Type B pancreatic cell (in vitro differentiated cells): ENCODE data around the gene UFD1. TPM values are rescaled to one million over a fixed set of nuclear protein-coding genes. Genes with fewer than 3 reads are reported as not detected.

ENCODE experiments used
- DNase-seq: peaks from one replicate; pipeline ENCODE4 v3.0.0; 2021; ENCODE audit warnings: mixed read lengths; ENCODE audit not compliant: unreplicated experiment; ENCODE audit errors: extremely low spot score
- H3K27ac Mint-ChIP-seq: 2 replicates; pipeline ENCODE4 v1.8.0; 2021; ENCODE audit warnings: mild to moderate bottlenecking, mixed read lengths
- H3K27me3 Mint-ChIP-seq: 2 replicates; pipeline ENCODE4 v1.8.0; 2021; ENCODE audit warnings: mixed read lengths
- H3K36me3 Mint-ChIP-seq: 2 replicates; pipeline ENCODE4 v1.8.0; 2021; ENCODE audit warnings: mixed read lengths
- H3K4me1 Mint-ChIP-seq: one replicate; pipeline ENCODE4 v1.8.0; 2021; ENCODE audit warnings: mixed read lengths; ENCODE audit not compliant: unreplicated experiment
- H3K4me3 Mint-ChIP-seq: 2 replicates; pipeline ENCODE4 v1.8.0; 2021; ENCODE audit warnings: mild to moderate bottlenecking, mixed read lengths
- H3K9me3 Mint-ChIP-seq: 2 replicates; pipeline ENCODE4 v1.8.0; 2021; ENCODE audit warnings: mixed read lengths
- CTCF ChIP-seq: fragments of 200-600 bp; sonication (generic); conservative IDR thresholded peaks from 2 replicates; pipeline ENCODE4 v1.5.0; 2021; ENCODE audit warnings: antibody characterized with exemption, mild to moderate bottlenecking
- total RNA-seq: library from RNA; stranded (reverse); gene quantifications from 2 replicates; pipeline ENCODE4 v1.2.1, GENCODE V29; 2021; ENCODE audit warnings: low replicate concordance

Gene UFD1
- total RNA-seq, 1 donor from 2014 or later: 52.4 TPM

- DNase-seq: no peak
- no peak for TF ChIP-seq CTCF
- Mint-ChIP-seq H3K27ac (no peak overlapping the region), H3K27me3 (peaks cover 44% of the 10 kb centered on the region), H3K4me1 (peaks cover 4% of the 10 kb centered on the region), H3K4me3 (peak overlapping the region; percentile 36), H3K9me3 (no peaks in the 10 kb centered on the region), H3K36me3 (no peaks in the 10 kb centered on the region)
Measured at GRCh38 chr22:19525666-19526065, 46.7 kb upstream of the UFD1 start.

DNA sequence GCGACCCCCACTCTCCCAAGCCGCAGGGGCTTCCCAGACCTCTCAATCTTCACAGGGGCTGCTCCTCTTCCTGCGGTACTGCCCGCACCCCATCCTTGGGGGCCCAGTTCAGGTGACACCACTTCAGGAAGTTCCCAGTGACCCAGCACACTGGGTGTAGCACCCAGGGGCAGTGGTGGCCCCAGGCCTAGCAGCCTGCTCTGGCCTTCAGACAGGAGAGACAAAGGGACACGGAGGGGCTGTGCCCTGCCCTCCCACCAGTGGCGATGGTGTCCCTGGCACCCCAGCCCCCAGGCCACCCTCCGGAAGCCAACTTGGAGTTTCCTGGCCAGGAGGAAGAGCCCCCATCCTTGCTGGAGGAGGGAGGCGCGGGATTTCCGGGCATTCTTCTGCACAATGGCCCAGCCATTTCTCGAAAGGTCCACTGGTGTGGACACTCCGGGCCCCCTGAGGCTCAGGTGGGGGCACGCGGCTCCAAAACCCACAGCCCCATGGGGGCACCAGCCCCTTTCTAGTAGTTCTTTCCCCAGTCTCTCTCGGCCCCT lies 46.2 kb upstream of the UFD1 start:
- DNase-seq: no peak
- no peak overlapping the region for H3K27ac Mint-ChIP-seq
- TF ChIP-seq CTCF: no peak
- peaks cover 44% of the 10 kb centered on the region for H3K27me3 Mint-ChIP-seq
- peak overlapping the region; percentile 82 for H3K4me3 Mint-ChIP-seq
- no peaks in the 10 kb centered on the region for H3K36me3 Mint-ChIP-seq
- no peaks in the 10 kb centered on the region for H3K9me3 Mint-ChIP-seq
- peaks cover 4% of the 10 kb centered on the region for H3K4me1 Mint-ChIP-seq

GRCh38 chr22:19524170-19525115 lies 45.5 kb upstream of the UFD1 start, which contains the start of gene CLDN5:
CLDN5 (minus strand) TSS chr22:19524410; CDS start chr22:19524255, 155 bp downstream.
- no peak for TF ChIP-seq CTCF
- Mint-ChIP-seq H3K36me3 (no peaks in the 10 kb centered on the region), H3K27me3 (peaks cover 44% of the 10 kb centered on the region), H3K4me3 (peak within 1 kb of the TSS; percentile 83), H3K27ac (no peak within 1 kb of the TSS), H3K9me3 (no peaks in the 10 kb centered on the region), H3K4me1 (peaks cover 4% of the 10 kb centered on the region)
- DNase-seq: peak; percentile 69

- no peak overlapping the region for H3K27ac Mint-ChIP-seq
- peaks cover 44% of the 10 kb centered on the region for H3K27me3 Mint-ChIP-seq
- no peaks in the 10 kb centered on the region for H3K9me3 Mint-ChIP-seq
- peak overlapping the region; percentile 83 for H3K4me3 Mint-ChIP-seq
- DNase-seq: peak; percentile 70
- peak; percentile 30 for TF ChIP-seq CTCF
- H3K4me1 Mint-ChIP-seq: peaks cover 4% of the 10 kb centered on the region
- H3K36me3 Mint-ChIP-seq: no peaks in the 10 kb centered on the region
Measured at GRCh38 chr22:19523240-19524169, 44.5 kb upstream of the UFD1 start.

DNA sequence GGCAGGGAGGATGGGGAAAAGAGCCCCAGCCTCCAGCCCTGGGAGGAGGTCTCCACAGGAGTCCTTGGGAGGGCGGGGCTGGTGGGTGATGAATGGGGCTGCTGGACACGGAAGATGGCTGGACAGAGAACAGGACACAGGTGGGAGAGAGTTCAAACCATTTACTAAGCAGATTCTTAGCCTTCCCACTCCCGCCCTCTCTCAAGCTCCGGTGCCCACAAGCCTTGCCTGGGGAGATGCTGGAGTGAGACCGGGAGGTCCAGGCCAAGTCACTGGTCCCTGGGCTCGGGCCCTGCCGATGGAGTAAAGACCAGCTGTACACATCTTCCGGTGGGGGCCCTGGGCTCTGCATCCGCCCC lies 43.9 kb upstream of the UFD1 start:
- peak overlapping the region; percentile 83 for H3K4me3 Mint-ChIP-seq

More for the DNA sequence above, 43.9 kb upstream of the UFD1 start:
- Mint-ChIP-seq H3K27ac (no peak overlapping the region), H3K9me3 (no peaks in the 10 kb centered on the region), H3K27me3 (peaks cover 44% of the 10 kb centered on the region), H3K36me3 (no peaks in the 10 kb centered on the region), H3K4me1 (peaks cover 4% of the 10 kb centered on the region)
- no peak for DNase-seq
- no peak for TF ChIP-seq CTCF
